Choroid plexus epithelial cell (primary cell): ENCODE data around the gene SPECC1.

Experiments
- DNase-seq: peaks from one replicate; pipeline ENCODE4 v3.0.0-alpha.2; 2010; ENCODE audit warnings: low read depth
- H3K4me3 ChIP-seq: 2 replicates; pipeline ENCODE4 v1.5.1; 2011; ENCODE audit warnings: low read depth, mild to moderate bottlenecking, control low read depth, low read length, moderate library complexity
- CTCF ChIP-seq: conservative IDR thresholded peaks from 2 replicates; pipeline ENCODE4 v1.5.1; 2011; ENCODE audit warnings: low read depth, mild to moderate bottlenecking, control low read depth, inconsistent platforms, low read length, moderate library complexity

The SPECC1 gene

DNA sequence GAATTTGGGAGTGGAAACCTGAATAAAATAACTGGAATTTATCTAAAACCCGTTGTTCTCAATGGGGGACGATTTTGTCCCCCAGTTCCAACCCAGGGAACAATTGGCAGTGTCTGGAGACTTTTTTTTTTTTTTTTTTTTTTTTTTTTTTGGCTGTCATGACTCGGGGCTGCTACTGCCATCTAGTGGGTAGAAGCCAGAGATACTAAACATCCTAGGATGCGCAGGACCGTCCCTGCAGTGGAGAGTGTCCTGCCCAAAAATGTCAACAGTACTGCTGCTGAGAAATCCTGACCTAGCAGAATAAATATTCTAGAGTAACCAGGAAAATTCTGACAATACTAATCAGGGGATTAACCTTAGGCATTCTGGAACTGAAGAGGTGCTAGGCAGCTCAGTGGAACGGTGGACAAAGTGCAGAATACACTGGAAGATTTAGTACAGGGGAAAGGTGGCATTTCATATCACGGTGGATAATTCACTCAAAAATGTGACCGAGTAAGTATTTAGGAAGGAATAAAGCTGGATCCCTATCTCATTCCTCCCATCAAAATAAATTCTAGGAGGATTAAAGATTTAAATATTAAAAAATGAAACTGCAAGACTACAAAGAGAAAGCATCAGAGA is 107.6 kb downstream of the SPECC1 start:
- TF ChIP-seq CTCF: peak; percentile 78
- peak; percentile 66 for DNase-seq
- H3K4me3 ChIP-seq: no peak overlapping the region

DNA sequence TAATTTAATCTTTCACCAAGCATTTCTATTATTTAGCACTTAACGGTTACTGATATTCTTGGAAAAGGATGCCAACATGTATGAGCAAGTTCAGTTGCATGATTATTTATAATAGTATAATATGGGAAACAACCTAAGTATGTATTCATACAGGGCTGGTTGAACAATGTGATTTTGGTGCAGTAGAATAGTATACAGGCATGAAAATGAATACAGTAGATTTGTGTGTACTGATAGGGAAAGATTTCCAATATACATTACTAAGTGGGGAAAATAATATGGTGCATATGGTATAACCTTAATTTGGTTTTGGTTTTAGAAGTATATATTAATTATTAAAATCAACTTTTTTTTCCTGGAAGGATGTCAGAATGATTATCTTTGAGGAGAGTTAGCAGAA is 109.1 kb downstream of the SPECC1 start:
- no peak for TF ChIP-seq CTCF
- no peak overlapping the region for H3K4me3 ChIP-seq

DNA sequence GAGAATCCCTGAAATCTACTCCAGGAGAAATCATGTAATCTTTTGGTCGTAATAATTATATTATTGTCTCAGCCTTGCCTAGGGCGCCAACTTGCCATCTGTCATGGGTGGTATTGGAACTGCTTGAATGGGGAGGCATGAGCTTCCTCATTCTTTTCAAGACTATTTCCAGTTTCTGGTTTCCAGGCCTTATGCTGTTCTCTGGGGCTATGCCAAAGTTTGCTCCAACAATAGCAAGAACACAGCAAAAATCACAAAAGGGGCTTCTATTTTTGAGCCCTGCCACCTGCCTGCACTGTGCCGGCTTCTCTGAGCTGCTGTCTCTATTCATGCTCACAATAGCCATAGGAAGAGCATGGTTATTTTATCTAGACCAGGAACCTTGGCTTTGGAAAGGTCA is 111.7 kb downstream of the SPECC1 start:
- no peak overlapping the region for H3K4me3 ChIP-seq
- DNase-seq: no peak
- no peak for TF ChIP-seq CTCF

More for the DNA sequence above, 109.1 kb downstream of the SPECC1 start:
- DNase-seq: no peak

DNA sequence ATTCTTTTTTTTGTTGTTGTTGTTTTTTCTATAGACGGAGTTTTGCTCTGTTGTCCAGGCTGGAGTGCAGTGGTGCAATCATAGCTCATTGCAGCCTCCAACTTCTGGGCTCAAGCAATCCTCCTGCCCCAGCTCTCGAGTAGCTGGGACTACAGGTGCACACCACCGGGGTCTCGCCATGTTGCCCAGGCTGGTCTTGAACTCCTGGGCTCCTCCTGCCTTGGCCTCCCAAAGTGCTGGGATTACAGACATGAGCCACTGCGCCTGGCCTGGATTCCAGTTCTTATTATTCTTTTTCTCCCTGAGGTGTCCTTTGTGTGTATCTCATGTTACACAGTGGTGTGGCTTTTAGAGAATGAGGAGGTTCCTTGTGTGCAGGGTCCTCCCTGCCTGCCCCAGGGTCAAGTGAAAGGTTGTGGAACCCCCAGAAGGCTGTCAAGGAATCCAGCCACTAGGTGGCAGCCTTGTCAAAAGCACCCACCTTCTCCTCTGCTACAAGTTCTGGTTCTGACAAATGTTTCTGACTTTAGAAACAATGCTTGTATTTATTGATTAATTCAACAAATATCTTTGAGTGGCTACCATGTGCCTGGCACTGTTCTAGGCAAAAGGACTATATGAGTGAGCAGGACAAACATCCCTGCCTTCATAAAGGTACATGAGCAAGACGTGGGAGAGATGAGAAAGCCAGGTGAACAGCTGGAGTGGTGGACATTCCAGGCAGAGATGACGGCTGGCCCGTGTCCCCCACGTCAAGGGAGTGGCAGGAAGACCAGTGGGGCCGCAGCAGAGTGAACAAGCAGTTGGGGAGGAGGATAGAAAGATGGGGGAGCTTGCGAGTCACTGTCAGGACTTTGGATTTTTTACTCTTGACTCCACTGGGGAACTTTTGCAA is 112.4 kb downstream of the SPECC1 start:
- peak; percentile 72 for DNase-seq
- TF ChIP-seq CTCF: peak; percentile 96

DNA sequence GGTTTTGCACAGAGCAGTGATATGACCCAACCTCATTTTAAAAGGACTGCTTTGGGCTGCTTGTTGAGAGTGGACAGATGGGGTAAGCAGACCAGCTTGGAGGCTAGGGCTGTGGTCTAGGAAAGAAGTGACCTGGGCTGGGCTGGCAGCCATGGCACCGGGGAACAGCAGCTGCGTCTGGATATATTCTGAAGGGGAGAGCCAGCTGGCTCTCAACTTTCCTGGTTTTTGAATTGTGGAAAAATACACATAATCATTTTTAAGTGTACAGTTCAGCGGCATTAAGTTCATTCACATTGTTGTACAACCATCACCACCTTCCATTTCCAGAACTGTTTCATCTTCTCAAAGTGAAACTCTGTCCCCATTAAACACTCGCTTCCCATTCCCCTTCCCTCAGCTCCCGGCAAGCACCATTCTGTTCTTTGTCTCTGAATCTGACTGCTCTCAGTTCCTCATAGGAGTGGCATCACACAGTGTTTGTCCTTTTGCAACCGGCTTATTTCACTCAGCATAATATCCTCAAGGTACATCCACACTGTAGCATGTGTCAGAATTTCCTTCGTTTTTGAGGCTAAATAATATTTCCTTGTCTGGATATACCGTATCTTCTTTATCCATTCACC is 113.2 kb downstream of the SPECC1 start:
- TF ChIP-seq CTCF: no peak
- DNase-seq: no peak
- no peak overlapping the region for H3K4me3 ChIP-seq

More for the DNA sequence above, 112.4 kb downstream of the SPECC1 start:
- no peak overlapping the region for H3K4me3 ChIP-seq

DNA sequence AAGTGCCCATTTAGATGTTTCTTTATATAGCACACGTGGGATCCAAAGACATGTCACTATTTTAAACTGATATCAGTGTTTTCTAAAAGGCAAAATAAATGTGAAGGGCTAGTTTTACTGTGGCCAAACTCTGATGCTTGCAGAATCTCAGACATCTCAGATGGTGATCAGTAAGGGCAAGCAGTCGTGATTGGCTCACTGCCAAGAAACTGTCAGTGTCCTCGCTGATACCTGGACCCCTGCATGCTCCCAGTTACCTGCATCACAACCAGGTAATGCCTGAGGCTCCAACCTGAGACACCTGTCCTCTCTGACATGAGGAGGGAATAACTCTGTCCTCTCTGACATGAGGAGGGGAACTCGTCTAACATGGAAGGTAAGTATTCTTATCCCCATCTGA is 114.0 kb downstream of the SPECC1 start:
- no peak for TF ChIP-seq CTCF
- DNase-seq: no peak
- no peak overlapping the region for H3K4me3 ChIP-seq
